HG02938 (cell line): ENCODE data around the gene BAX.

ENCODE experiments used
- ATAC-seq: cut with Tn5 transposase; IDR thresholded peaks from one replicate; pipeline ENCODE4 v1.9.1; 2021; ENCODE audit warnings: mild to moderate bottlenecking, moderate library complexity; ENCODE audit not compliant: unreplicated experiment

BAX gene

GRCh38 chr19:48961673-48962028 is 7.0 kb downstream of the BAX start:
- no peak for ATAC-seq

- ATAC-seq: peak; percentile 25
Measured at GRCh38 chr19:48962029-48962848, 7.6 kb downstream of the BAX start.

- no peak for ATAC-seq
Measured at GRCh38 chr19:48962849-48963165, 8.1 kb downstream of the BAX start.

GRCh38 chr19:48963371-48964204 is 8.9 kb downstream of the BAX start:
- no peak for ATAC-seq

GRCh38 chr19:48964205-48965039 is 9.7 kb downstream of the BAX start:
- no peak for ATAC-seq

GRCh38 chr19:48965040-48965805 is 10.5 kb downstream of the BAX start, which contains the start of gene FTL:
Gene FTL, plus strand, starts transcription at chr19:48965309. Its CDS starts 199 bp downstream, at chr19:48965508.
- peak; percentile 55 for ATAC-seq

- peak; percentile 12 for ATAC-seq
Measured at GRCh38 chr19:48965806-48966540, 11.3 kb downstream of the BAX start.

GRCh38 chr19:48966541-48967345 is 12.1 kb downstream of the BAX start:
- no peak for ATAC-seq

- ATAC-seq: no peak
Measured at GRCh38 chr19:48967346-48968178, 12.9 kb downstream of the BAX start.

GRCh38 chr19:48968179-48968661 is 13.5 kb downstream of the BAX start:
- no peak for ATAC-seq

- ATAC-seq: no peak
Measured at GRCh38 chr19:48968813-48969218, 14.1 kb downstream of the BAX start.

GRCh38 chr19:48969276-48970138 is 14.8 kb downstream of the BAX start:
- ATAC-seq: no peak

GRCh38 chr19:48970139-48970766 is 15.6 kb downstream of the BAX start:
- no peak for ATAC-seq

- no peak for ATAC-seq
Measured at GRCh38 chr19:48970923-48971395, 16.3 kb downstream of the BAX start.

GRCh38 chr19:48975947-48976847 is 21.5 kb downstream of the BAX start:
- ATAC-seq: no peak
